Measurements from ENCODE around the gene CPB1. TPM values are rescaled to one million over a fixed set of nuclear protein-coding genes. Genes with fewer than 3 reads are reported as not detected.
"Not testable (repeated sequence)": the region's sequence is repeated elsewhere in the genome, so short reads cannot be mapped to it uniquely, and the experiment has no call there.

CPB1 gene
- 8.7 TPM for total RNA-seq

DNA sequence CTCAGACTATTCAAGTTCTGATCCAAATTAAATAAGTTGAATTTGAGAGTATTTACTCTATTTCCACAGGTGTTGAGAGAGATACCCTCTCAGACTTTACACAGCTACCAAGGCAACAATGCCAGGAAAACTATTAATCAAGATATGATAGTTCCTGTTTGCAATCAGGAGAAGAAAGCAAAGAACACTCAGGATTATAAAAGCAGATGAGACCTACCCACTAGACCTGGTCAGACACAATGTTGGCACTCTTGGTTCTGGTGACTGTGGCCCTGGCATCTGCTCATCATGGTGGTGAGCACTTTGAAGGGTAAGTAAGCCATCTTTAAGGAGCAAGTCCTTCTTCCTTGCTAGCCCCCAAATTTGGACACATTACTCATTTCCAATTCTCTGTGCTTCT is at the start of gene CPB1:
CPB1 (plus strand) TSS at position 227 of the 400 bp plus-strand sequence; CDS start at position 240, 13 bp downstream.
- DNase-seq, result no peak

DNA sequence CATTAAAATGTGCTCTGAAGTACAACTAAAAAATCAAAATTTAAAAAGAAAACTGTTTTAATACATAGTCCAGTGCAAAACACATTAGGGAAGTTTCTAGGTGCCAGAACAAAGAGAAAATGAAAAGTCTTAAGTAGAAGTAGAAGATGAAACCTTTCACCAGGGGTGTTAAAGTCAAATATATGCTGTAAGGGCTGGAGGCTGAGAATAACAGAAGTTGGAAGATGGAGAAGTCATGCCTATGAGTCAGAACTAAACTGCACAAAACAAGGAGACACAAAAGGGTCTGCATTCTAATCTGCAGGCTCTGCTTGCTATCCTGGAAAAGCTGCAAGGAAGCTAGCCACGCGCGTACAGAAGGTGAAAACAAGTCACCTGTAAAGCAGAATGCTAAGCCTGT is 48.7 kb upstream of the CPB1 start:
- DNase-seq, result no peak

DNA sequence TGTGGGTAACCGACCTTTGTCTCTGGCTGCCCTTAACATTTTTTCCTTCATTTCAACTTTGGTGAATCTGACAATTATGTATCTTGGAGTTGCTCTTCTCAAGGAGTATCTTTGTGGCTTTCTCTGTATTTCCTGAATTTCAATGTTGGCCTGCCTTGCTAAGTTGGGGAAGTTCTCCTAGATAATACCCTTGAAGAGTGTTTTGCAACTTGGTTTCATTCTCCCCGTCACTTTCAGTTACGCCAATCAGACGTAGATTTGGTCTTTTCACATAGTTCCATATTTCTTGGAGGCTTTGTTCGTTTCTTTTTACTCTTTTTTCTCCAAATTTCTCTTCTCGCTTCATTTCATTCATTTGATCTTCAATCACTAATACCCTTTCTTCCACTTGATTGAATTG is 42.6 kb upstream of the CPB1 start:
- DNase-seq, result not testable (repeated sequence)

DNA sequence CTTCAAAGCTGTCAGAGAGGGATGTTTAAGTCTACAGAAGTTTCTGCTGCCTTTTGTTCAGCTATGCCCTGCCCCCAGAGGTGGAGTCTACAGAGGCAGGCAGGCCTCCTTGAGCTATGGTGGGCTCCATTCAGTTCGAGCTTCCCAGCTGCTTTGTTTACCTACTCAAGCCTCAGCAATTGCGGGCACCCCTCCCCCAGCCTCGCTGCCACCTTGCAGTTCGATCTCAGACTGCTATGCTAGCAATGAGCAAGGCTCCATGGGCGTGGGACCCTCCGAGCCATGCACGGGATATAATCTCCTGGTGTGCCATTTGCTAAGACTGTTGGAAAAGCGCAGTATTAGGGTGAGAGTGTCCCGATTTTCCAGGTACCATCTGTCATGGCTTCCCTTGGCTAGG is 41.5 kb upstream of the CPB1 start:
- not testable (repeated sequence) for DNase-seq

DNA sequence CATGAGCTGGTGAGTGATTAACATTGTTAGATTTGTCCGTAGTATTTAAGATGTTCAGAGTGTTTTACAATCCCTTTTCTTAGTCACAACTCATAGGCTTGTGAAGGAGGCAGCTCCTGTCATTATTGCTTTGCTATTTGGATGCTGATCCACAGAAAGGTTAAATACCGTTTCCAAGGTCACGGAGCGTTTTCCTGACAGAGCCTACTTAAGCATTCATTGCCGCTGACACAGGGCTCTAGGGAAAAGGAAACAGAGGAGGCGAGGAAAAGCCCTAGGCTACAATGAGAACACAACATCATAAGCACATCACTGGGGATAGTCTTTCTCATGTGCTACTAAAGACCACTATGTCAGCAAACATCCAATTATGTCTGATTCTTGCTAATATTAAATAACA is 38.5 kb upstream of the CPB1 start:
- peak; percentile 24 for DNase-seq

DNA sequence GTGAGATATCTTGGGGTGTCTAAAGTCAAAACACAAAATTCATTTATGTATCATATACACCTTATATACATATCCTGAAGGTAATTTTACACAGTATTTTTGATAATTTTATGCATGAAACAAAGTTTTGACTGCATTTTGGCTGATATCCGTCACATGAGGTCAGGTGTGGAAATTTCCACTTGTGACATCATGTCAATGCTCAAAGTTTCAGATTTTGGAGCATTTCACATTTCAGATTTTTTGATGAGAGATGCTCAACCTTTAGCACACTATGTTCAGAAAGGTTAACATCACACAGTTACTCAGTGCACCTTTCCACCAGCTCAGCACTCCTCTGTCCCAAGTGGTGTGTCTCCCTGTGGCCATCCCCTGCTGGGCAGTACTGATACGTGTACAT is 37.7 kb upstream of the CPB1 start:
- DNase-seq, result no peak

DNA sequence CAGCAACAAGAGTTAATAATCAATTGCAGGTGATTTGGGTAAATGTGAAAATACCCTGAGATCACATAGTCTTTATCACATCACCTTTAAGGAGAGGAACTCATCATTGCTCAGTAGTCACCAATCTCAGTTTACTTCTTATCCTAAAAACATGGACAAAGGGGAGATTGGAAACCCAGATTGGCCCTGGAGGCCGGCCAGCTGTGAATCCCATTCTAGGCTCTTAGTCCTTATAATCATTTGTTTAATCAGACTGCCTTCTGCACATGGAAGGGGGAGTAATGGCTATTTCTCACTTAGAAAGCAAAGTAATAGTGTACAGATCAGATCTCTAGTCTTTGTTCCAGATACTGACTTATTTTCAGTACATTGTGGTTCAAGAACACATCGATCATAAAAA is 37.2 kb upstream of the CPB1 start:
- DNase-seq, result no peak

DNA sequence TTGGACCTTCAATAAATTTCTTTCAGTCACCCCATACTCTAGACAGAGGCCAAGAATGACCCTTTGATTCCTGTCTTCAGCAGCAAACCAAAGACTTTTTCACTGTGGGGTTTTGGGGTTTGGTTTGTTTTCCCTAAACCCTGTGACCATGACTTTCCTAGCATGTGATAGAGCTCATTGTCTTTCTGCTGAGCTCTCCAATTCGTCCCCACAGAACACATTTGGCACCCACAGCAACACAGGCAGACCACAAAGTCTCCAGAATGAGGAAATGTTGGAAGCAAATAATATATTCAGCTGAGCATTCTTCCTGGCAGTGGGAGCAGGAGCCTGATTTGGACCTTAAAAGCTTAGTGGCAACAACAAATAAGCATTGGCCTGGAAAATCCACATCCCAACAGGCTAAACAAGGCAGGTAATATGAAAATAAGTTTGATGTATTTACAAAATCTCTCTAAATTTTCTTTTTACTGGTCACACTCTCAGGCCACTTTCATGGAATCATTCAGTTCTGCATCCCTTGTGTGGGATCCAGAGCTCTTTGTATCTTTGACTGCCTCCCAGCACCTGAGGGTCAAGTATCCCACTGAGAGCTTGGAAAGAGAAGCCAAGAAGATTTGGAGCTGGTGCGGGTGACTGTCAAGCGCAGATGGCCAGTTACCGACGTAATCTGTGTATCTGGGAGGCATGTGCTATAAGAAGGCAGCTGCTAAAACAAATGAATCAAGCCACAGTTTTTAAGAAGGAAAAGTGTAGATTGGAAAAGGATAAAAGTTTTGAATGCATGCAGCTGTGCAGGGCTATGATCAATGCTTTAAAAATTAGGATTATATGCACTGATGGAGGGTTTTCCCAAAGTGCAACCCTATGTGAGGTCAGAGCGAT is 36.5 kb upstream of the CPB1 start:
- peak; percentile 96 for DNase-seq

DNA sequence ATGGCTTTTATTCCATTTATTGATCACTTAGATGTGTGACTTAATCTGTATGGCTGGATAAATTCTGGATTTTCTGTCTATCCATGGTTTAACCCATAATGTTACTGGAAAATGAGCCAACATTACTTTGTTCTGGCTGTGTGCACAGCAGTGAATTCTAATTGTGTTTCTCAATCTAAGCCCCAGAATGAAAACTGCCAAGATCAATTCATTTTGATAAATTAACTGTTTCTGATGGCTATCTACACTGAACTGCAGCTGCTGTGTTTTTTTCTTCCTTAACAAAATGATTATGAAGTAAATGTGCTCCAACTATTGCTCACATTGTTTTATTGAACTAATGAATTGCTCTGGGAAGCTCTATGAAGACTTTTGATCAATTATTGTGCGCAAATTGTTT is 35.7 kb upstream of the CPB1 start:
- no peak for DNase-seq

DNA sequence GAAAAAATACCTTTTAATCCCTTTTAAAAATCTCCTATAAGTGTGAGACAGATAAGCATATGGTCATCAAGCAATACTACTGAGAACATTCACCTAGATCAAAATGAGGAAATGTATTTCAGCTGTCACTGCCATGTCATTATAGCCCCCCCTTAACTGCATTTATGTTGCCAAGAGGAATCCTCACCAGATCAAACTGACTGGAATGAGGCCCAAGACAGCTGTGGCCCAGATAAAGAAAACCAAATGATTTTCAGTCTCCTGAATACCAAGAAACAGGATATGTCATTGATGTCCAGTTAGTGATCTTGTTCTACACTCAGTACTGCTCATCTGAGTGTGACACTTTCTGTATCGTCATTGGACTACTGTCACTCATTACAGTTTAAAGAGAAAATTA is 35.1 kb upstream of the CPB1 start:
- DNase-seq, result no peak

DNA sequence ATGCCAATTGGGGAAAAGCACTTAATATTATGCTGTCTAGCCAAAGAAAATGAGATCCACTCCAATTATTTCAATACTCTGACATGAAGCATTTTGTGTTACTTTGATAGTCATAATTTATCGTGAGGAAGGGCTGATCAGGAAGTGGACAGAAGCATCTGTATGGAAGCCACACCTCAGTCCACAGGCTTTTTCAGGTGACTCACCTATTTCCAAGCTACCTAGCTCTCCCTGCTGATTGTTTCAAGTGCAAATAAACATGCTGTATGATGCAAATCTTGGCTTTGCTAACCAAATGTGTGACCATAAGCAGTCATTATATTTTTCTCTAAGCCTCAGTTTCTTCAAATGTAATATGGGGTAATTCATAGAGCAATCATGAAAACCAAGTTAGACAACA is 30.8 kb upstream of the CPB1 start:
- no peak for DNase-seq

DNA sequence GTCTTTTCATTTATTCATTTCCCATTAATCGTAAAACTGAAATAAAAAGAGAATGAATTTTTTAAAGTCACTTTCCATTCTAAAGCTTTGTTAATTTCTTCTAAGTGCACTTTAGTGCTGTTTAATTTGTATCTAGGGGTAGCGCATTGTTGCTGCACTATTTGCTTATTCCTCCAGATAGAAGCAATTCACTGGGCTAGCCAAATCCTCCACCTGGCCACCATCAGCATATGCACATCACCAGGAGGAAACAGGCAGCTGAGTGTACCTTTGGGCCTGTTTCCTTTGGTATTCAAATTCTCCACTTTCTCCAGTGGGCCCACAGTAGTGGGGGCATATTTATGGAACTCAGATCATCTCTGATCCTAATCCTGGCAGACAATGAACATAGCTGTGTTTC is 29.8 kb upstream of the CPB1 start:
- no peak for DNase-seq

DNA sequence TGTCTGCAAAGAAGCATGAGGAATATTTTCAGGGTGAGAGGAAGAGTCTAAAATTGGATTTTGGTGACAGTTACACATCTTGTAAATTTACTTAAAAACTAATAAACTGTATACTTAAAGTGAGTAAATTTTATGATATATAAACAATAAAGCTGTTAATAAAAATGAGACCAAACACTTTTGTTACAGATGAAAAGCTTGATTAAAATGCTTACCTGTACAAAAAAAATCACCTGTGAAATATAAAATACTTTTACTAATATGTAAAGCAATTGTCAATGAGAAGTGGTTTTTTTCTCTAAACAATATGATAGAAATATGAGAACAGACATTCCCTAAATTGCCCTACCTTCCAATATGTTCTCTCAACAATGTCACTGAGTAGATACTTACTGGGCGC is 27.2 kb upstream of the CPB1 start:
- DNase-seq, result no peak

DNA sequence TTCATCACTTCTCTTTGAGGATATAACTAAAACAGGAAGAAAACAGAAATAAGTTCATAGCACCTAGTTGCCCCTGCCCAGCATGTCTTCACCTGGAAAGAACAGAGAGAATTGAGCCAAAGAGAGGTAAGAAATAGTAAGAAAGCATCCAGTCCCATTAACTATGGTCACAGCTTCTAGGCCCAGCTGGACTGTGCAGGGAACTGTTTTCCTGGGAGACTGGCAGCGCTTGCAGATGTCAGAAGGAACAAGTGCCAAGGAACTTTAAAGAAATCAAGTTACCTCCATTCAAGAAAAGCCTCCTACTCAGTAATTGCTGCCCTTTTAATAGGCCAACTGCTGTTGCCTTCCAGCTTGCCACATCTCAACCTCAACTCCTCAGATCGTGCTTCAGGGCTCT is 17.8 kb upstream of the CPB1 start:
- no peak for DNase-seq

DNA sequence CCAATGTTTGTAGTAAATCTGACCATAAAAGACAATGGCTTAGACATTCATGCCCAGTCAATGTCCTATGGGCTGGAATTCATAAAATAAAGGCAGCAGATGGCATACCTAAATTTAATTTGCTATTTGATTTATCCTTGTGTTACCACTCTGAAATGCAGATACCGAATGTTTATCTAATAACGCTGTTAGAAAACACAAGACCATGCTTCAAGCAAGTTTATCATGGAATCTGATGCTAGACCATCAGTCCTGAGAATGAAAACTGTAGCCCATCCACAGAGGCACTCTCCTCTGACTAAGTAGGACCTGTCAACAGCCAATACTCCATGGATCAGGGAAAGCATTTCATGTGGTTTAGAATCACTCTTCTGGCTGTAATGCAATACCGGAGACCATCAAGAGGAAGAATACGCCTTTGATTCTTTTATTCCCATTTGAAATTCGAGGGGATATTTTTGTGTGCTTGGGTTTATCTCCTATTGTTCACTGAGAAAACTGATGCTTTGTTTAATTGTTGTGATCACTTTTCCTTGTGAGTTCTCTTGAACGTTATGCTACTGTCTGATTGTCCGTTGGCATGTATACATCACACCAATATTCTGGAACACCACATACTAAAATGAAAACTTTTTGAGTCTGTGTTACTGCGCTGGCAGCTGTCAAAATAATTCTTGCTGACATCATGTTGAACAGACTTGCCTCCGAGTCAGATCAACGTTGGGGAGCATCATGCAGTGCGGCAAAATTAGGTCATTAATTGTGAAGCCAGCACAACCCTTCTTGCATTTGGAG is 12.1 kb upstream of the CPB1 start:
- no peak for DNase-seq

DNA sequence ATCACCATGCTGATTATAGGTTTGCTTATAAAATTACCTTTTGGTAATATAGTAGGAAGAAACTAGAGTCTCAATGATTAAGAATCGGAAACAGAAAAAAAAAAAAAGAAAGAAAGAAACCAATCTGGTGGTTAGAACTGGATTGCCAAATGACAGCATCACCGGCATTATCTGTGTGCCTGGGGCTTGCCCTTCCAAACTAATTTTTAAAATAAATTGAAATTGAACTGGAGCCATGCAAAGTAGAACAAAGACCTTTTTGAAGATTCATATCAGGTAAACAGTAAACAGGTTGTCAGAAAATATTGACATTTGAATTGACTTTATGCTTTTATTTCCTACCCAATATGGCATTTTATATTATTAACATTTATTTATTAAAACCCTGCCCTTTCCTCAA is 11.2 kb upstream of the CPB1 start:
- no peak for DNase-seq

DNA sequence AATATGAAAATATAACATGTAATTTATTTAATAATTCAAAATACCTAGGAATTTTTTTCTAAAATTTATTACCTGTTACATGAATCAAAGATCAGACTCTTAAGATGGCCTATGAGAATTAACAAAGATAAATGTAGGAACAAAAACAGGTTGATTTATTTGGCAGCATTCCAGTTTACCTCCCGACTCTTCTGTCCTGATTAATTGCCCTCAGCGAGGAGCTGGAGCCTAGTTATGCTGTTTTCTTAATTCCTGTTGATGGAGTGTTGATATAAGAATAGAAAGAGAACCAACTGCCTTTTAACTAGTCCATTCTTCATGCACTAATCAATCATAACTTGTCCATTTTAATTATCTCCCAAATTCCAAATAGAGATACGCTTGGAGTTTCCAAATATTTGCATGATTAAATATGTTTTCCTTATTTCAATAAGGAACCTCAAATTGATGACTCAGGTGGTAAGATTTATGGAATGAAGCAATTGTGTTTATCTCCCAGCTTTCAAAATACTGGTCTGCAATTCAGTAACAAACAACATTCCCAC is 10.6 kb upstream of the CPB1 start:
- no peak for DNase-seq

DNA sequence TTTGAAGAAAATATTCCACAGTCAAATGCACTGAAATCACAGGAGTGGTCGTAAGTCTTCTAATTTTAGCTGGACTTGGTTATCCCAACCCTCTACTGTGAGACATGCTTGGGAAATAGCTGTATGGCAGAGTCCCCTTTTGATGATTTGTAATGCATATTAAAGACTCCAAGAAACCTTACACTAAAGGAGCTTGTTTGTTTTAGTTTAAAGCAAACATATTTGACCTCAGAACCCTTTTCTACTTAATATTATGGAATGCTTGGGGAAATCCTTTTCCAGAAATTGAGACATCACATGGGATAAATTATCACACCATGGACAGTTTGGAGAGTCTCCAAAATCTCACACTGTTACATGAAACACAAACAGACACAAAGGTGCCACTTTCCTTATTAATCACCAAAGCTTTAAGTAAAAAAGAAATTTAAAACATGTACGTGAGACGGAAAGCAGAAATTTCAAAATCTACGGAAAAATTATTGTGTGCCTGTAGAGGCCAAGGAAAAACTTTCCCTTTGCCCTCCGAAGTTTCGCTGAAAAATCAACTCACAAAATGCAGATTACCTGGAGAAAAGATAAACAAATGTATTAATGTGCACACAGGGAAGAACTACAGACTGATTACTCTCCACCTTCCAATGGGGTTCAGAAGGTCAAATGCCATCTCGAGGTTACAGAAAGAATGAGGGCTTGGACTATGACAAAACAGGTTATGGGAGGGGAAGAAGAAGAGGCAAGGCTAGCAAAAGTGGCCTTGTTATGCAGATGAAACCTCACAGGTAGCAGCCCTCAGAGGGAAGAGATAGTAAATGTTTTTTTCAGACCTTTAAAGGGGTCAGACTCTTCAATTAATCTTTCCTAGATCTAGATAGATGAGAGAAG is 7.0 kb upstream of the CPB1 start:
- no peak for DNase-seq

DNA sequence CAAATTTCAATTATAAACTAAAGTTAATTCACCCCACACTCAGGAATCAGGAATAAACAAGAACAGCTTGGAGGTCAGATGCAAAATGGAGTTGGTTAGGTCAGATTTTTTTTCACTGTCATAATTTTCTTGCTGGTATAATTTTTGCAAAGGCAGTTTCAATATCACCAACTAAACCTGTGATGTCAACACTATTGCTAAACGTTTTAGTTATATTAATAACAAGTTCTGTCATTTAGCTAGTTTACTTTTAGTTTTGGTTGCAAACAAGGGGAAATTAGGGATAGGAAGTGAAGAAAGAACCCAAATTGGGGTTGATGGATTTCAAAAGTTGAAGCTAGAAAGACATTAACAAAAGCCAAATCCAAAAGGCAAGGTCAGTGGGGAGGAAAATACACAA is 4.6 kb upstream of the CPB1 start:
- no peak for DNase-seq

DNA sequence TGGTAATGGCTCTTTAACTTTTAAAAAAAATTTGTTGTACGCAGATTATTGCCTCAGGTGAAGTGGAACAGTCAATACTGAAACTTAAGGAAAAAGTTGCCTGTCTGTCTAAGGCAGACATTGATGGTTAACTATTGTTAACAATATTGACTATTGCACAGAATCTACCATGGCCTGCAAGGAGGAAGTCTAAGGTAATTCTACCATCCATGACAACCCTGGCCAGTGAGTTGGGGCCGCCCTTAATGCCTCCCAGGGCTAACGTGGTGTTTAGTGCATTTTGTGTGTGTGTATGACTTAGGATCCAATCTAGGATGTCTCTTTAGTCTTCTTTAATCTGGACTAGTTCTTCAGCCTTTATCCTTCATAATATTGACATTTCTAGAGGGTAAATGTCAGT is 2.1 kb upstream of the CPB1 start:
- DNase-seq, result no peak

DNA sequence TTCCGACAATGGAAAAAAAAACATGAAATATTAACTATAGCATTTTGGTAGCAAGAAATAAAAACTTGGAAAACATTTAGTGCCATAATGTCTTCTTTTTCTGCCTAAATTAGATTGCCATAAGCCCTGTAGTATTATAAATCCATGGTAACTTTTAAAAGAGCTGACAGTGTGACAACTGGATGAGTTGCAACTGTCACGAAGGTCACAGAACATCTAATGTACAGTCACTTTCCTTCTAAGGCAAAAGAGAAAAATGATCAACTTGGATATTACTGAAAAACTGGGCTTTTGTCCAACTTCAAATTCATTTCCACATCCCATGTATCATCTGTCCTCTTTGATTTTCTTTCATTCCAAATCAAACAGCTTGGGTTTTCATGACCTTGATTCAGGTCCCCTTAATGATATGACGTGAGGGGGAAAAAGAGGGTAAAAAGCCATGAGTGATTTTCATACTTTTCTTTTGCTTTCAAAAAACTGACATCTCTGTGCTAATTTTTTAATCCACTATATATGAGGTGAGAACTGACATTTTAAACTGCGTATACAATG is 602 bp downstream of the CPB1 start:
- DNase-seq, result no peak

DNA sequence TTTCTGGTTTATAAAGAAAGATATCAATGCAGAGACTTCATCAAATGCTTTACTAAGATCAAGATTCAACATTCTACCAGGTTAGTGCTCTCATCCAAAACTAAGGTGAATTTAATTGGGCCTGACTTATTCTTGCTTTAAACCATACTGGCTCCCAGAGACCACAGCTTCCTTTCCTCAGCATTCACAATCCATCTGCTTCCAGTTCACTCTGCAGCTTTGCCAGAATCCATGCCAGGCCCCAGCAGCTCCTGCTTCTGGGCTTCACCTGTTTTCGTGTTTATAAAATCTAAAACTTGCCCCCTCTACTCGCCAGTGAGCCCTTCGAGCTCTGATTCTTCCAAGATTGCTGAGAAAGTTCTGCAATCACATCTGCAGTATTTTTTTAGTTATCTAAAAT is 2.3 kb downstream of the CPB1 start:
- DNase-seq, result no peak

Measured in skin of body (tissue), 2 donors.